HG03378 (cell line): ENCODE results near the gene FAM8A1.

Experiments used
- ATAC-seq: cut with Tn5 transposase; IDR thresholded peaks from one replicate; pipeline ENCODE4 v1.9.1; 2021; ENCODE audit warnings: mild to moderate bottlenecking, moderate library complexity; ENCODE audit not compliant: unreplicated experiment

The FAM8A1 gene

GRCh38 chr6:17653198-17653882, 53.2 kb downstream of the FAM8A1 start:
- ATAC-seq, result no peak

GRCh38 chr6:17656092-17656491, 56.0 kb downstream of the FAM8A1 start:
- no peak for ATAC-seq

GRCh38 chr6:17656644-17657043, 56.5 kb downstream of the FAM8A1 start:
- no peak for ATAC-seq
